OCI-LY7 (cell line): ENCODE measurements around the gene SRGN. TPM values are rescaled to one million over a fixed set of nuclear protein-coding genes. Genes with fewer than 3 reads are reported as not detected.
A peak's percentile ranks its signal among the peaks of the same experiment; 100 is the strongest.

Experiments
- BruUV-seq: library from RNA; stranded (reverse); fragments of 400-500 nt; replicated peaks from 2 replicates; lab custom pipeline; 2021; lab: Mats Ljungman, UMichigan
- CTCF ChIA-PET: fragments of 300-600 bp; sonication (Branson Sonifier 250); formaldehyde crosslinking; loops from one replicate; lab custom pipeline; 2022; ENCODE audit warnings: antibody characterized with exemption; ENCODE audit not compliant: unreplicated experiment; lab: Charles Lee
- POLR2A ChIA-PET: fragments of 300-600 bp; sonication (Branson Sonifier 250); formaldehyde crosslinking; loops from one replicate; lab custom pipeline; 2022; ENCODE audit warnings: antibody characterized with exemption; lab: Charles Lee
- DNase-seq: peaks from one replicate; pipeline ENCODE4 v3.0.0-alpha.2; 2015; ENCODE audit warnings: low spot score
- H2AFZ ChIP-seq: fragments of 200-600 bp; sonication (generic), shearing (Covaris generic); 2 replicates; pipeline ENCODE4 v1.6.1; 2014; ENCODE audit warnings: mild to moderate bottlenecking, antibody characterized with exemption, low read length, moderate library complexity
- H3K27ac ChIP-seq: fragments of 200-600 bp; sonication (generic); 2 replicates; pipeline ENCODE4 v1.5.1; 2014; ENCODE audit warnings: mixed run types, low read depth, mild to moderate bottlenecking, moderate library complexity, low read length, inconsistent platforms; ENCODE audit not compliant: poor library complexity, severe bottlenecking
- H3K36me3 ChIP-seq: fragments of 200-600 bp; sonication (generic); 2 replicates; pipeline ENCODE4 v1.6.1; 2014; ENCODE audit warnings: mild to moderate bottlenecking, antibody characterized with exemption, low read length, moderate library complexity, mixed read lengths; ENCODE audit not compliant: insufficient read depth
- H3K4me1 ChIP-seq: fragments of 200-600 bp; sonication (generic); 2 replicates; pipeline ENCODE4 v1.5.1; 2014; ENCODE audit warnings: mild to moderate bottlenecking, low read length; ENCODE audit not compliant: insufficient read depth, poor library complexity, severe bottlenecking
- H3K4me2 ChIP-seq: fragments of 200-600 bp; sonication (generic); 2 replicates; pipeline ENCODE4 v1.6.1; 2014; ENCODE audit warnings: mild to moderate bottlenecking, low read length
- H3K4me3 ChIP-seq: fragments of 200-600 bp; sonication (generic); 2 replicates; pipeline ENCODE4 v1.5.1; 2014; ENCODE audit warnings: mild to moderate bottlenecking, low read depth, low read length; ENCODE audit not compliant: poor library complexity, severe bottlenecking
- H3K79me2 ChIP-seq: fragments of 200-600 bp; sonication (generic); 2 replicates; pipeline ENCODE4 v1.6.1; 2016; ENCODE audit warnings: low read depth, mild to moderate bottlenecking, low read length, moderate library complexity, mixed read lengths; ENCODE audit not compliant: insufficient read depth
- H3K9me2 ChIP-seq: fragments of 200-600 bp; sonication (generic); 2 replicates; pipeline ENCODE4 v1.6.1; 2016; ENCODE audit warnings: mild to moderate bottlenecking, low read length, mixed read lengths; ENCODE audit not compliant: insufficient read depth
- H3K9me3 ChIP-seq: fragments of 200-600 bp; sonication (generic); 2 replicates; pipeline ENCODE4 v1.6.1; 2014; ENCODE audit warnings: mild to moderate bottlenecking, mixed run types, low read length, mixed read lengths
- H4K20me1 ChIP-seq: fragments of 200-600 bp; sonication (generic); 2 replicates; pipeline ENCODE4 v1.6.1; 2014; ENCODE audit warnings: mild to moderate bottlenecking, antibody characterized with exemption, low read length, moderate library complexity, mixed read lengths; ENCODE audit not compliant: insufficient read depth
- CTCF ChIP-seq: fragments of 200-600 bp; sonication (generic); conservative IDR thresholded peaks from 2 replicates; pipeline ENCODE4 v1.5.1; 2014; ENCODE audit warnings: mild to moderate bottlenecking, antibody characterized with exemption, low read length, moderate library complexity, mixed read lengths
- EZH2phosphoT487 ChIP-seq: fragments of 200-600 bp; sonication (generic); IDR thresholded peaks from 2 replicates; pipeline ENCODE4 v1.6.1; 2018; ENCODE audit warnings: low read depth, borderline replicate concordance, mild to moderate bottlenecking, mixed run types, antibody characterized with exemption, low read length, moderate library complexity, mixed read lengths
- intact Hi-C: fragments of 100-400 bp; cut with micrococcal nuclease; formaldehyde crosslinking; loops from one replicate; pipeline ENCODE4 v1.10.0; 2022; ENCODE audit not compliant: unreplicated experiment
- total RNA-seq, 2 experiments: library from RNA; depleted of rRNA in 1 of 2; stranded (reverse); fragments of >200 nt in 1 of 2; shearing (Covaris generic) in 1 of 2; gene quantifications; 2 replicates each; pipeline ENCODE4 v1.2.3, GENCODE V29; 2014 to 2022

Gene SRGN
- total RNA-seq, 2 experiments from 2014 or later, result 5.8 to 16.3 TPM

- Histone ChIP-seq H2AFZ (peak overlapping the region; percentile 100), H4K20me1 (no peaks in the 10 kb centered on the region), H3K79me2 (peaks cover 4% of the 10 kb centered on the region; the same call in 1 of the 2 replicates), H3K27ac (no peak overlapping the region), H3K9me3 (no peaks in the 10 kb centered on the region), H3K4me3 (peak overlapping the region; percentile 68), H3K9me2 (no peaks in the 10 kb centered on the region), H3K36me3 (no peaks in the 10 kb centered on the region), H3K4me2 (peak overlapping the region; percentile 89), H3K4me1 (peaks cover 25% of the 10 kb centered on the region)
- intact Hi-C loops, result no loop called here
- no peak for DNase-seq
- POLR2A ChIA-PET, result interaction anchor here (0.6 to 1.0 kb wide), 7 partner anchors 22 to 730 kb away, joined by 3 to 4 read pairs (median 3); no protein-coding TSS in a partner anchor
- TF ChIP-seq EZH2phosphoT487 (no peak), CTCF (no peak)
- CTCF ChIA-PET, result no interaction called here
- BruUV-seq, result TSS peak; percentile 87
These were observed 517 bp downstream of the SRGN start for GRCh38 chr10:69088471-69088769.

DNA sequence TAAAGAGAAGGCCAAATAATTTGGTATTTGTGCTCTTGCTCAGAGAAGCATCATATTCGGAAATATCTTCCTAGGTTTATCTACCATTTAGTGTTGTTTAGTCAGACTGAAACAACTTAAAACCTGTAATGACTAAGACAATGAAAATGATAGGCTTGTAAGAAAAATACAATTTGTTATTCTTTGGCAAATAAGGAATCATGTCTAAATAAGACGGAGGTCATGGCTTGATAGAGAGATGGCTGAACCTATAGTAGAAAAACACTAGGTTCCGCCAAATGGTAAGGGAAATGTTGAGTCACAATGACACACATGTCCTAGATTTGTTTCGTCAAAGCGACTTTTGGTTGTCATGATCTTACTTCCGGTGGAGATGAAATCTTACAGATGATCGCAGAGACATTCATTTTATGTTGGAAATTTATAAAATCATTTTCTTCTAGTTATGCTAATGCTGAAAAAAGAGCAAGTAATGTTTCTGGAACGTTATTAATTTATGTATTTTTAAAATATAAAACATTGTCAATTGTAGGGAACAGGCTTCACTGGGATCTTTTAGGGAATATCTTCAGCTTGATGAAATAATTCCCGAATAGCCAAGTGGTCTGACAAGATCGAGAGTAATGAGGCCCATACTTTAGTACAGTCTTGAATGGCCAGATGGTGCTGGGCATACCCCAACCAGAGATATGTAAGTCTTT lies 1.0 kb downstream of the SRGN start:
- Histone ChIP-seq H3K9me3 (no peaks in the 10 kb centered on the region), H3K9me2 (no peaks in the 10 kb centered on the region), H3K4me1 (peaks cover 25% of the 10 kb centered on the region), H3K27ac (no peak overlapping the region), H3K79me2 (peaks cover 4% of the 10 kb centered on the region; the same call in 1 of the 2 replicates), H3K4me3 (peak overlapping the region; percentile 68), H3K4me2 (peak overlapping the region; percentile 89), H2AFZ (peak overlapping the region; percentile 100), H3K36me3 (no peaks in the 10 kb centered on the region), H4K20me1 (no peaks in the 10 kb centered on the region)
- peak; percentile 70 for DNase-seq
- intact Hi-C loops, result no loop called here
- no TSS peak for BruUV-seq
- ChIA-PET CTCF (no interaction called here), POLR2A (interaction anchor here (0.7 to 1.4 kb wide), 3 partner anchors 28 to 730 kb away, joined by 3 to 4 read pairs (median 4); no protein-coding TSS in a partner anchor)
- no peak for TF ChIP-seq EZH2phosphoT487
- no peak for TF ChIP-seq CTCF
